HG02759 (cell line): ENCODE data around the gene SMDT1.
"Not testable (repeated sequence)": the region's sequence is repeated elsewhere in the genome, so short reads cannot be mapped to it uniquely, and the experiment has no call there.

Experiments
- ATAC-seq: cut with Tn5 transposase; IDR thresholded peaks from one replicate; pipeline ENCODE4 v1.9.1; 2021; ENCODE audit warnings: mild to moderate bottlenecking, moderate library complexity; ENCODE audit not compliant: unreplicated experiment

SMDT1 gene

DNA sequence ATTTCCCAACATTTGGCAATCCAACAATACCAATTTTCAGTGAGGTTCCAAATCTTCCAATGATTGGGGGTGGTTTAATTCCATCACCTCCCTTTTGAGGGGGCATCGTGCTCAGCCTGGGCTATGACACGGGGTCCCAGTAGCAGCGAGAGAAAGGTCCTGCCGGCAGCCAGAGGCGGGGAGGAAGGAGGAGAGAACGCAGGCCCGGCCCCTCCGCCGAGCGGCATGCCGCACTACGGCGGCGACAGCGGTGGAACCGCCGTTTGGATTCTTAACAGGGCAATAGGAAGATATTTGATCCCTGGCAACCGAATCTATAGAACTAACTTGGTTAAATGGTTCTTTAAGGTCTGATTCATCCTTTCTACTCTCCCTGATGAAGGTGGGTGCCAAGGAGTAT is 29.3 kb downstream of the SMDT1 start:
- no peak for ATAC-seq

DNA sequence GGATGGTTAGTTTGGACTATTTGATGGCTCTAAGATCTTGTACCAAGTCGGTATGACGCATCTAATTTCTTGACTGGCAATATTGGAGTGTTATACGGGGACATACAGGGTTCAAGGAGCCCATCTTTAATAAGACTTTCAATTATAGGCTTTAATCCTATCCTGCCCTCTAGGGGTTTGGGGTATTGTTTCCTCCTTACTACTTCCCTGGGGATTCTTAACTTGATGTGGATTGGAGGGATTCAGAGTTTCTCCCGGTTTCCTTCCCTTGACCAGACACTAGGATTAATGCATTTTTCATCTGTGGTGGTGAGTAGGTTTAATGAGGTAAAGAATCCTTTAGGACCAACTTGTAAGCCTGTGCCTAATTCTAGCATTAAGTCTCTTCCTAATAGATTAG is 32.3 kb downstream of the SMDT1 start:
- no peak for ATAC-seq

DNA sequence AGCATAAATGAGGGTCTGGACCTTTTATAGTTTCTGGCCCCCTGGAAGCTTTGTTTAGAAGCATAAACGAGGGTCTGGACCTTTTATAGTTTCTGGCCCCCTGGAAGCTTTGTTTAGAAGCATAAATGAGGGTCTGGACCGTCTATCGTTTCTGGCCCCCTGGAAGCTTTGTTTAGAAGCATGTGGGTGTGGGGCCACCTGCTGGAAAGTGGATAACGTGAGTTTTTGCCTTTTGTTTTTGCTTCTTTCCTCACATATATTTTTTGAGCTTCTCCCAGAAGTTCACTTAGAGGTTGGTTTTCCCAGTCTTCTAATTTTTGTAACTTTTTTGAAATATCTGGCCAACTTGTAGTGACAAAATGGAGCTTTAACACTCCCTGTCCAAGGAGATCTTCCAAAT is 33.3 kb downstream of the SMDT1 start:
- not testable (repeated sequence) for ATAC-seq

DNA sequence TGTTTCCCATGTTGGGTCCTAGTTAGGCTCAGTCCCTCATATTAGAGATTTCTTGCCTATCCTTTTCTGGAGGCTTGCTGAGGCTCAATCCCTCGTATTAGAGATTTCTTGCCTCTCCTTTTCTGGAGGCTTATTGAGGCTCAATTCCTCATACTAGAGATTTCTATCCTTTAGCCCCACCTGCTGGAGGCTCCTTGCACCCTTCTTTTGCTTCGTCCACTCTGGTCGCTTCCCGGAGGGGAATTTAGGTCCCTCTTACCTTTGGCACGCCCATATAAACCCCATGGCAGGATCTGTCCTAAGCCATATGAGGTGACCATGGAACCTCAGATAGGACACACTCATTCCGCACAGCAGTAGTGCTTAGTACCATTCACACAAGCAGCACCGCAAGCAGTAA is 35.2 kb downstream of the SMDT1 start:
- no peak for ATAC-seq

DNA sequence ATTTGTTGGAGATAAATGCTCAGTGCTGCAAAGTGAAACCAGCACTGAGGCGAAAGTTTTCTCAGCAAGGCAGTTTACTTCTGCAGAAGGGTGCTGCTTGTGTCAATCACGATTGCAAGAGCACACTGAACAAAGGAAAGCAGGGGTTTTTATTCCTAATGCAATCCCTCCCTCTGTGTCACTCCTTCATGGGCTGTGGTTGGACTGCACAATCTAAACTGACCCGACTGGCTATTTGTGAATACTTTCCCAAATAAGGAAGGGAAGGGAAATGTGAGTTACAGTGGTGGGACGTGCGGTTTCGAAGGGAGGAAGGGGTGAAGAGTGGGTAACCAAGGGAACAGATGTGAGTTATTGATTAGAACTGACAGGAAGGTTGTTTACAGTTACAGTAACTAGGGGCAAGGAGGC is 35.9 kb downstream of the SMDT1 start:
- not testable (repeated sequence) for ATAC-seq

DNA sequence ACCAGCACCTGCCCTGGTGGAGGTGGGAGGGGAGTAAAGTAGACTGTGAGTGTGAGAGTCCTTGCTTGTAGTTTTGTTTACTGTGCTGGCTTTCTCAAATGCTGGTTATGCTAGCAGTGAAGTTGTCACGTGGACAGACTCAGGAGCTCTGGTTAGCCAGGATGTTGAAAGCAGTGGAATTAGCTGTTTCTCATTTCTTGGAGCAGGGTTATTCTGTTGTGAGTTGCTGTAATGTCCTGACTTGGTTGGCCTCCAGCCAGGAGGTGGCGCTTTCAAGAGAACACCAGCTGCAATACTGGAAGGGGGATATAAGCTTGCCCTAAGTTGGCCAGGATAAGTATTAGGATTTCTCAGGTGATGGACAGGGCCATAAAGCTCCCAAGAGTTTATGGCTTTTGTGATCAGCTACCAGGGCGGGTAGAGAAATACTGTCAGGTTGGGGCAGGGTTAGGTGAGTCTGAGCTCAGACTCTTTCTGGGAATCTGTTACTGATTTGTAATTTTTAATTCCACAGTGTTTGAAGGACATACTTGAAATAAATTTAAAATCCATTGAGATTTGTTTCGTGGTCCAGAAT is 37.4 kb downstream of the SMDT1 start:
- no peak for ATAC-seq

DNA sequence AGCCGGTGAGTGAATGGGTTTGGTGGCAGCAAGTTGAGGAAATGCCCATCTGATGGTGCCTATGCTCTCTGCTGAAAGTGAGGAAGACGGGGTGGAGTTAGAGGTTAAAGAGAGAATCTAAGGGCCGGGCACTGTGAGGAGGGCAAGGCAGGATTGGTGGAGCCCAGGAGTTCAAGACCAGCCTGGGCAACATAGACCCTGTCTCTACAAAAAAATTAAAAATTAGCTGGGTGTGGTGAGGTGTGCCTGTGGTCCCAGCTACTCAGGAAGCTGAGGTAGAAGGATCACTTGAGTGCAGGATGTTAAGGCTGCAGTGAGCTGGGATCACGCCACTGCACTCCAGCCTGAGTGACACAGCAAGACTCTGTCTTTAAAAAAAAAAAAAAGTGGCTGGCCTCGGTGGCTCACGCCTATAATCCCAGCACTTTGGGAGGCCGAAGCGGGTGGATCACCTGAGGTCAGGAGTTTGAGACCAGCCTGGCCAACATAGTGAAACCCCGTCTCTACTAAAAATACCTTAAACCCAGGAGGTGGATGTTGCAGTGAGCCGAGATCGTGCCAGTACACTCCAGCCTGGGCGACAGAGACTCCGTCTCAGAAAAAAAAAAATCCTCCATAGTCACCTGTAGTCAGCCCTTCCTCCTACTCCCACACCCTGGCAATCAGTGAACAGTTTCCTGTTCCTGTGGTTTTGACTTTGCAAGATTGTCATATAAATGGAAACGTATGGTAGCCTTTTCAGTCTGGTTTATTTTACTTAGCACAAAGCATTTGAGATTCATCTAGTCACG is 40.9 kb downstream of the SMDT1 start:
- peak; percentile 49 for ATAC-seq

DNA sequence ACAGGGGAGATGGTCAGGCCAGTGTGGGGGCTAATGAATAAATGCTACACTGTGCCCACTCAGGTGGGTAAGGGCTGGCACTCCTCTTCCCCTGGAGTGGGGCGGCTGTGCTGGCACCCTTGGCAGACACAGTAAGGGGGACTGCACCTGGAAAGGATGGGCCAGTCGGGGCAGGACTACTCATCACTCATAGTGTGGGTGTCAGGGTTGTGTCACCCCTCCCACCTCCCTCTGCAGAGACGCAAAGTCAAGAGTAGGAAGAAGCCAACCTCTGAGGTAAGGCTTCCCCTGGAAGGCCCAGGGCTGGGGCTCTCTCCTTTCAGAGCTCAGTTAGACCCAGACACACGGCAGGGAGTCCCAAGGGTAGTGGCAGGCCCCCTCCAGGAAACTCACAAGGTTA is 44.0 kb downstream of the SMDT1 start:
- ATAC-seq: not testable (repeated sequence)

DNA sequence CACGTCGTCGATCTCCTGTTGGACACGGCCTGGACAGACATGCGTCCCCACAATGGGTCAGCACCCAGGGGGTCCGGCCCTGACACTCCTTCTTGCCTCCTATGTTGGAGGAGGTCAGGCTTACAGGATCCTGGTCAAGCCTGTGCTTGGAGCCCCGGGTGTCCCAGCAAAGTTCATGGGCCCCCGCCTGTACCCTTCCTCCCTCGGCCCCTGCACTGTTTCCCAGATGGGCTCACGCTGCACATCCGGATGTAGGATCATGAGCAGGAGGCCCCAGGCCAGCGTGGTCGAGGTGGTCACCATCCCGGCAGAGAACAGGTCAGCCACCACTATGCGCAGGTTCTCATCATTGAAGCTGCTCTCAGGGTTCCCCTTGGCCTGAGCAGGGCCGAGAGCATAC is 48.1 kb downstream of the SMDT1 start:
- ATAC-seq: no peak

DNA sequence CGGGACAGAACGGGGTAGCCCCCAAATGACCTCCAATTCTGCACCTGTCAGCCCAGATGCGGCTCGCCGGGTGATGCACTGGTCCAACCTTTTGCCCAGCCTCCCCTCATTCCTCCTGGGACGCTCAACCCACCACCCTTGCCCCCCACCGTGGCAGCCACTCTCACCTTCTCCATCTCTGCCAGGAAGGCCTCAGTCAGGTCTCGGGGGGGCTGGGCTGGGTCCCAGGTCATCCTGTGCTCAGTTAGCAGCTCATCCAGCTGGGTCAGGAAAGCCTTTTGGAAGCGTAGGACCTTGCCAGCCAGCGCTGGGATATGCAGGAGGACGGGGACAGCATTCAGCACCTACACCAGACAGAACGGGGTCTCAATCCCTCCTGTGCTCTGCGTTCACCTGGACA is 48.5 kb downstream of the SMDT1 start:
- ATAC-seq: not testable (repeated sequence)

DNA sequence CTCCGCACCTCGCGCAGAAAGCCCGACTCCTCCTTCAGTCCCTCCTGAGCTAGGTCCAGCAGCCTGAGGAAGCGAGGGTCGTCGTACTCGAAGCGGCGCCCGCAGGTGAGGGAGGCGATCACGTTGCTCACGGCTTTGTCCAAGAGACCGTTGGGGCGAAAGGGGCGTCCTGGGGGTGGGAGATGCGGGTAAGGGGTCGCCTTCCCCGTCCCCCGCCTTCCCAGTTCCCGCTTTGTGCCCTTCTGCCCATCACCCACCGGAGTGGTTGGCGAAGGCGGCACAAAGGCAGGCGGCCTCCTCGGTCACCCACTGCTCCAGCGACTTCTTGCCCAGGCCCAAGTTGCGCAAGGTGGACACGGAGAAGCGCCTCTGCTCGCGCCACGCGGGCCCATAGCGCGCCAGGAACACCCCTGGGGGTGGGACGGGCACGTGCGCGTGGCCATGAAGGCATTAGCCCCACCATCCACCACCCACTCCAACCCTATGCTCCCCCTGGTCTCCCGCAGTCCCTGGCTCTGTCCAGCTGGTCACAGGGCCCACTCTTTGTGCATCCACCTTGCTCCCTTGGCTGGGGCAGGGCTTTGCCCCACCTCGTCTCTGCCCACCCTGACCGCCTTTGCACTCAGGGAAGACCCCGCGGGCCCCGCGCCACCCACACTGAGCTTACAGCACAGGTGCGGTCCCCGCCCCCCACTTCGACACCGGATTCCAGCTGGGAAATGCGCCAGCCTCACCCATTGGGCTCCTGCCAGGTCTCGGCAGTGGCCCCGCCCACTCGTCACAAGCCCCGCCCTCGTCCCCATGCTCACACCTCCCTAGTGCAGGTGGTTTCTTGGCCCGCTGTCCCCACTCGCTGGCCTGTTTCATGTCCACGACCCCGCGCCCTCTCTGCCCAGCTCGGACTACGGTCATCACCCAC is 49.5 kb downstream of the SMDT1 start:
- ATAC-seq: not testable (repeated sequence)

DNA sequence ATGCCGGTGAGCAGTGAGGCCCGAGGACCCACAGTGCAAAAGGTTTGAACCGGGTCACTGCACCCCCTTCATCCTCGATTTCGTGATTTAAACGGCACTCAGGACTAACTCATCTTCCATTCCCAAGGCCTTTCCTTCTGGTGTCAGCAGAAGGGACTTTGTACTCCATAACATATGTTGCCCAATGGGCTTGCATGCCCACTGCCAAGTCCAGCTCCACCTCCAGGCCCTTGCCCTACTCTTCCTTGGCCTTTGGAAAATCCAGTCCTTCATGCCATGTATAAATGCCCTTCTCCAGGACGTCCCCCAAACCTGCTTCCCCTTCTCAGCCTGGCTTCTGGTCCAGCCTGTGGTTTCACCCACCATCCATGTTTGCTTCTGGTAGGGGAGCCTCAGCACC is 50.7 kb downstream of the SMDT1 start:
- not testable (repeated sequence) for ATAC-seq

DNA sequence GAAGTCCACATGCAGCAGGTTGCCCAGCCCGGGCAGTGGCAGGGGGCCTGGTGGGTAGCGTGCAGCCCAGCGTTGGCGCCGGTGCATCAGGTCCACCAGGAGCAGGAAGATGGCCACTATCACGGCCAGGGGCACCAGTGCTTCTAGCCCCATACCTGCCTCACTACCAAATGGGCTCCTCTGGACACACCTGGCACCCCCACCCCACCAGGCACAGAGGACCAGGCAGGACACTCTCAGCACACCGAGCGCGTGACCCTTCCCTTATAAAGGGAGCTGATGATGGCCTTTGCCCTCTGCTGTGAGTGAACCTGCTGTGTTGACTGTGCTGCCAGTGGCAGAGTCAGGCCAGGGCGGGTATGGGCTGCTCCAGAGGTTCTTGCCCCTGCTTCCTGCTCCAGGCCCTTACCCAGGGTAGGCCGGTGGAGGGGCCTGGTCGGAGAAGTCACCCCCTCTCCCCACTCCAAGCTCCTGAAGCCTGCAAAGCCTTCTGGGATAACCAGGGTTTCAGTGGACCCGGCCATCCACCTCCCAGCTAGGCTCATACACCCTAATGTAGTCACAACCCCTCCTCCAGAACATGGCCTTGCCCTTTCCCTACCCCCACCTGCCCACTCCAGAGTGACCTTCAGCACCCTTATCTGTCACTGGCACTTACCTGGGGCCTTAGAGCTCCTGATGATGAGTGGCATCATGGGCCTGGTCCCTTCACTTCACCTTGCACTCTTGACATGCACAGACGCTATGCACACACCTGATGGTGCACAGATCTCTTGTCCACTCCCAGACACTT is 51.3 kb downstream of the SMDT1 start, which contains the start of gene CYP2D6:
Gene CYP2D6 (minus strand): TSS at position 172 of the 793 bp plus-strand sequence. CDS start 19 bp downstream, at position 153.
- ATAC-seq: not testable (repeated sequence)

DNA sequence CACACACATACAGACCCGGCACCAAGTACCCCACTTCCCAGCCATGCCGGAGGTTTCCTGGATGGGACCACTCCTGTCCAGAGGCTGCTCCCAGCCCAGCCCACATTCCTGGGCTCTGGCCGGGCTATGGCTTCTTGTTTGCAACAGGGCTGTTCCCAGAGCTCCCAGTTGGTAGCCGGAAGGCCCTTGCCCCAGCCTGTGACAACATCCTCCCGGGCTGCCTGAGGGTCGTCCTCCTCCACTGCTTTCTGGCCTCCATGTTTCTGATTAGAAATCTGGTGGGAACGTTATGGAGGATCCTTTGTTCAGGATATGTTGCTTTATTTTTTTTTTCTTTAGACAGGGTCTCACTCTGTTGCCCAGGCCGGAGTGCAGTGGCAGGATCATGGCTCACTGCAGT is 52.1 kb downstream of the SMDT1 start:
- no peak for ATAC-seq

DNA sequence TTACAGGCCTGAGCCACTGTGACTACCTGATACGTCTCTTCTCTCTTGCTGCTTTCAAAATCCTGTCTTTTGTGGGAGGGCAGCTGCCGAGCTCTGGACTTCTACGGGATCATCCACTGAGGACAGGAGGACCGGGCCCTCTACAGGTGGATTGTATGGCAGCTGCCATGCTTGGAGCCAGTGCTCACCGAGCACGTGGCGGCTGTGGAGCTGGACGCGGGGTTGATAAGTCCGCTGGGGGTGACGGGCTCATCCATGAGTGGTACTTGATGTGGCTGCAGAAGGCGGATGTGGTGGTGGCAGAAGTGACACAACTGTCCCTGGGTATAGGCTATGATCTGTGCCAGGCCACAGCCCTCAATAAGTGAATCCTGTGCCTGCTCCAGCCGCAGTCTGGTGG is 53.0 kb downstream of the SMDT1 start:
- no peak for ATAC-seq
